ENCODE measurements around the gene ARHGAP24.

- TF ChIP-seq, protein P1, sequence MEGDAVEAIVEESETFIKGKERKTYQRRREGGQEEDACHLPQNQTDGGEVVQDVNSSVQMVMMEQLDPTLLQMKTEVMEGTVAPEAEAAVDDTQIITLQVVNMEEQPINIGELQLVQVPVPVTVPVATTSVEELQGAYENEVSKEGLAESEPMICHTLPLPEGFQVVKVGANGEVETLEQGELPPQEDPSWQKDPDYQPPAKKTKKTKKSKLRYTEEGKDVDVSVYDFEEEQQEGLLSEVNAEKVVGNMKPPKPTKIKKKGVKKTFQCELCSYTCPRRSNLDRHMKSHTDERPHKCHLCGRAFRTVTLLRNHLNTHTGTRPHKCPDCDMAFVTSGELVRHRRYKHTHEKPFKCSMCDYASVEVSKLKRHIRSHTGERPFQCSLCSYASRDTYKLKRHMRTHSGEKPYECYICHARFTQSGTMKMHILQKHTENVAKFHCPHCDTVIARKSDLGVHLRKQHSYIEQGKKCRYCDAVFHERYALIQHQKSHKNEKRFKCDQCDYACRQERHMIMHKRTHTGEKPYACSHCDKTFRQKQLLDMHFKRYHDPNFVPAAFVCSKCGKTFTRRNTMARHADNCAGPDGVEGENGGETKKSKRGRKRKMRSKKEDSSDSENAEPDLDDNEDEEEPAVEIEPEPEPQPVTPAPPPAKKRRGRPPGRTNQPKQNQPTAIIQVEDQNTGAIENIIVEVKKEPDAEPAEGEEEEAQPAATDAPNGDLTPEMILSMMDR (IDR thresholded peaks at IDR 0.05): no peak
- TF ChIP-seq POLR2A (IDR thresholded peaks at IDR 0.05) (no peak), EP300 (IDR thresholded peaks at IDR 0.05) (no peak)
Observed at GRCh38 chr4:85681921-85682320, 207.0 kb downstream of the ARHGAP24 start.

Data from ovary (tissue), 3 donors.